SK-N-SH treated with all-trans-retinoic acid at 6 μM for 48 hours (cell line): ENCODE data around the gene MAP3K2.

Experiments used
- BACH2 ChIP-seq: fragments of 250-450 bp; sonication (Bioruptor Pico); IDR thresholded peaks from 2 replicates; pipeline ENCODE4 v1.9.0; 2021; ENCODE audit warnings: mild to moderate bottlenecking, borderline replicate concordance
- CREB5 ChIP-seq: fragments of 250-450 bp; sonication (Bioruptor Pico); IDR thresholded peaks from 2 replicates; pipeline ENCODE4 v1.5.1; 2020; ENCODE audit warnings: low read depth, mild to moderate bottlenecking, moderate library complexity
- ESRRG ChIP-seq: fragments of 250-450 bp; sonication (Bioruptor Pico); IDR thresholded peaks from 2 replicates; pipeline ENCODE4 v1.6.1; 2021; ENCODE audit warnings: mild to moderate bottlenecking
- GLIS3 ChIP-seq: fragments of 250-450 bp; sonication (Bioruptor Pico); IDR thresholded peaks from 2 replicates; pipeline ENCODE4 v1.5.0; 2020; ENCODE audit warnings: mild to moderate bottlenecking, moderate library complexity
- PATZ1 ChIP-seq: fragments of 250-450 bp; sonication (Bioruptor Pico); IDR thresholded peaks from 2 replicates; pipeline ENCODE4 v1.8.0; 2020; ENCODE audit warnings: mild to moderate bottlenecking, moderate library complexity, borderline replicate concordance
- PPARA ChIP-seq: fragments of 250-450 bp; sonication (Bioruptor Pico); IDR thresholded peaks from 2 replicates; pipeline ENCODE4 v1.5.0; 2020; ENCODE audit warnings: mild to moderate bottlenecking, borderline replicate concordance
- RARB ChIP-seq: fragments of 250-450 bp; sonication (Bioruptor Pico); IDR thresholded peaks from 2 replicates; pipeline ENCODE4 v1.8.0; 2021; ENCODE audit warnings: mild to moderate bottlenecking, moderate library complexity
- TOX ChIP-seq: fragments of 250-450 bp; sonication (Bioruptor Pico); IDR thresholded peaks from 2 replicates; pipeline ENCODE4 v1.8.0; 2021; ENCODE audit warnings: mild to moderate bottlenecking, moderate library complexity, borderline replicate concordance
- TSHZ2 ChIP-seq: fragments of 250-450 bp; sonication (Bioruptor Pico); IDR thresholded peaks from 2 replicates; pipeline ENCODE4 v1.5.0; 2020; ENCODE audit warnings: mild to moderate bottlenecking, moderate library complexity
- ZFP30 ChIP-seq: fragments of 450-650 bp; formaldehyde crosslinking; IDR thresholded peaks from 2 replicates; pipeline ENCODE4 v1.5.0; 2022; ENCODE audit warnings: mild to moderate bottlenecking, moderate library complexity
- ZNF565 ChIP-seq: fragments of 450-650 bp; formaldehyde crosslinking; conservative IDR thresholded peaks from 2 replicates; pipeline ENCODE4 v1.5.0; 2020; ENCODE audit warnings: low read depth, mild to moderate bottlenecking, moderate library complexity
- ZNF70 ChIP-seq: fragments of 450-650 bp; formaldehyde crosslinking; IDR thresholded peaks from 2 replicates; pipeline ENCODE4 v1.5.0; 2020; ENCODE audit warnings: mild to moderate bottlenecking, moderate library complexity

GRCh38 chr2:127426501-127427354 lies 39.0 kb upstream of the MAP3K2 start:
- no peak for TF ChIP-seq PATZ1 (CRISPR knock-in tag)
- TF ChIP-seq GLIS3 (CRISPR knock-in tag): no peak
- TF ChIP-seq ZFP30 (CRISPR knock-in tag): no peak
- no peak for TF ChIP-seq CREB5 (CRISPR knock-in tag)
- TF ChIP-seq BACH2 (CRISPR knock-in tag): no peak
- no peak for TF ChIP-seq ZNF565
- no peak for TF ChIP-seq TSHZ2 (CRISPR knock-in tag)
- no peak for TF ChIP-seq RARB (CRISPR knock-in tag)
- TF ChIP-seq ESRRG: no peak
- no peak for TF ChIP-seq PPARA (CRISPR knock-in tag)
- TF ChIP-seq TOX (CRISPR knock-in tag): no peak
- TF ChIP-seq ZNF70 (CRISPR knock-in tag): no peak
